MM.1S (cell line): Measurements from ENCODE around the gene ZHX3.

Experiments used
- EZH2 ChIP-seq: fragments of 300-600 bp; sonication (generic); optimal IDR thresholded peaks from 2 replicates; pipeline ENCODE3; 2017; ENCODE audit warnings: low read depth, mild to moderate bottlenecking, antibody characterized with exemption, low read length, mixed read lengths
- TF ChIP-seq, protein P1 (sequence below): fragments of 300-600 bp; sonication (generic); IDR thresholded peaks from 2 replicates; pipeline ENCODE4 v1.5.1; 2016; ENCODE audit warnings: antibody characterized with exemption, low read length, mixed read lengths

DNA sequence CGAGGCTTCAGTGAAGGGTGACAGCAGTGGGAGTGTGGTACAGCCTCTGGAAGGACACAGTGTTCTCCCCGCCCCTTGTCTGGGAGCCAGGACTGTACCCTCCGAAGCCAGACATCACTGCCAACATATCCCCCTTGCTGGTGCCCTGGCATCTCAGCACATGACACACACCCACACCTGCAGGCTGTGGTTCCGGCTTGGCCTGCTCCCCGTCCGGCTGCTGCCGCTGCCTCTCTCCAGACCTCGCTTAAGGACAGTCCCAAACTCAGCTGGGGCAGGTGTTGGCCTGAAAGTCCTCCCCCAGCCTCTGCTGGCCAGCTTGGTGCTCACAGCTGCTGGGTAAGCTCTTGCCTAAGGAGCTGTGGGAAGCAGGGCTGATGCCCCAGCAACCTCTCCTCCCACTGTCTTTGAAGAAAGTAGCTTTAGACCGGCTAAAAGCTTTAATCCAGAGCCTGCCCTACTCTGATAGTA lies 42.0 kb upstream of the ZHX3 start:
- TF ChIP-seq EZH2: no peak
- TF ChIP-seq, protein P1, sequence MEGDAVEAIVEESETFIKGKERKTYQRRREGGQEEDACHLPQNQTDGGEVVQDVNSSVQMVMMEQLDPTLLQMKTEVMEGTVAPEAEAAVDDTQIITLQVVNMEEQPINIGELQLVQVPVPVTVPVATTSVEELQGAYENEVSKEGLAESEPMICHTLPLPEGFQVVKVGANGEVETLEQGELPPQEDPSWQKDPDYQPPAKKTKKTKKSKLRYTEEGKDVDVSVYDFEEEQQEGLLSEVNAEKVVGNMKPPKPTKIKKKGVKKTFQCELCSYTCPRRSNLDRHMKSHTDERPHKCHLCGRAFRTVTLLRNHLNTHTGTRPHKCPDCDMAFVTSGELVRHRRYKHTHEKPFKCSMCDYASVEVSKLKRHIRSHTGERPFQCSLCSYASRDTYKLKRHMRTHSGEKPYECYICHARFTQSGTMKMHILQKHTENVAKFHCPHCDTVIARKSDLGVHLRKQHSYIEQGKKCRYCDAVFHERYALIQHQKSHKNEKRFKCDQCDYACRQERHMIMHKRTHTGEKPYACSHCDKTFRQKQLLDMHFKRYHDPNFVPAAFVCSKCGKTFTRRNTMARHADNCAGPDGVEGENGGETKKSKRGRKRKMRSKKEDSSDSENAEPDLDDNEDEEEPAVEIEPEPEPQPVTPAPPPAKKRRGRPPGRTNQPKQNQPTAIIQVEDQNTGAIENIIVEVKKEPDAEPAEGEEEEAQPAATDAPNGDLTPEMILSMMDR: no peak
